Mucosa of stomach (tissue), 1 donor: ENCODE results near the gene CARS2.
"Not testable (repeated sequence)": the region's sequence is repeated elsewhere in the genome, so short reads cannot be mapped to it uniquely, and the experiment has no call there.

Experiments used
- H3K27me3 ChIP-seq: one replicate; pipeline ENCODE4 v1.7.0; 2013; ENCODE audit warnings: mild to moderate bottlenecking, low read length; ENCODE audit not compliant: control insufficient read depth, insufficient read depth
- H3K36me3 ChIP-seq: one replicate; pipeline ENCODE4 v1.7.0; 2013; ENCODE audit warnings: low read length; ENCODE audit not compliant: control insufficient read depth, insufficient read depth
- H3K4me1 ChIP-seq: one replicate; pipeline ENCODE4 v1.7.0; 2013; ENCODE audit warnings: mild to moderate bottlenecking, low read length; ENCODE audit not compliant: control insufficient read depth, insufficient read depth
- H3K4me3 ChIP-seq: one replicate; pipeline ENCODE4 v1.7.0; 2013; ENCODE audit warnings: low read length
- H3K9ac ChIP-seq: one replicate; pipeline ENCODE4 v1.7.0; 2013; ENCODE audit warnings: mild to moderate bottlenecking, low read length, moderate library complexity
- H3K9me3 ChIP-seq: one replicate; pipeline ENCODE4 v1.7.0; 2013; ENCODE audit warnings: mild to moderate bottlenecking, low read length, moderate library complexity; ENCODE audit not compliant: control insufficient read depth
- donor health status: Pancreatic carcinoma.

The CARS2 gene

DNA sequence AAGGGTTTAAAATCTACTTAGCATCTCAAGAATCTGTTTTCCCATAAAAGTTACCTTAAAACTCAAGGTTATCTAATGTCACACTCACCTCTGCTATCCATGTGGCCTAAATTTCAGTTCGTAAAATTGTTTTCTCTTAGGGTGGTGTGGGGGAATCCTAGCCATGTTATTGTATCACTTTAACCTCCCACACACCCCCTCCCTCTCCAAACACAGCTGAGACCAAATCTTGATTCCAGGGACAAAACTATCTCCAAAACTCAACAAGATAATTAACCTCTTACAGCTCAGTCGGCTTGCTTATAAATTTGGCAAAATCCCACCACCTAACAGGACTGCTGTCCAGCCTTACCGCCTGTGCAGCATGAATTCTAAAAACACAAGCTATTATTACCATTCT is 3.8 kb downstream of the CARS2 start:
- Histone ChIP-seq H3K36me3 (peaks cover 11% of the 10 kb centered on the region), H3K4me1 (peaks cover 11% of the 10 kb centered on the region)

GRCh38 chr13:110701061-110701460 is 4.9 kb downstream of the CARS2 start:
- not testable (repeated sequence) for H3K9me3 ChIP-seq, H3K4me1 ChIP-seq, H3K9ac ChIP-seq, H3K4me3 ChIP-seq, H3K27me3 ChIP-seq
- H3K36me3 ChIP-seq, result peaks cover 11% of the 10 kb centered on the region

More for the DNA sequence above, 3.8 kb downstream of the CARS2 start:
- no peak overlapping the region for H3K4me3 ChIP-seq
- H3K27me3 ChIP-seq, result no peaks in the 10 kb centered on the region
- H3K9ac ChIP-seq, result no peak overlapping the region
- no peaks in the 10 kb centered on the region for H3K9me3 ChIP-seq

GRCh38 chr13:110700641-110701040 is 5.3 kb downstream of the CARS2 start:
- Histone ChIP-seq H3K36me3 (peaks cover 11% of the 10 kb centered on the region), H3K4me1 (peaks cover 6% of the 10 kb centered on the region)

DNA sequence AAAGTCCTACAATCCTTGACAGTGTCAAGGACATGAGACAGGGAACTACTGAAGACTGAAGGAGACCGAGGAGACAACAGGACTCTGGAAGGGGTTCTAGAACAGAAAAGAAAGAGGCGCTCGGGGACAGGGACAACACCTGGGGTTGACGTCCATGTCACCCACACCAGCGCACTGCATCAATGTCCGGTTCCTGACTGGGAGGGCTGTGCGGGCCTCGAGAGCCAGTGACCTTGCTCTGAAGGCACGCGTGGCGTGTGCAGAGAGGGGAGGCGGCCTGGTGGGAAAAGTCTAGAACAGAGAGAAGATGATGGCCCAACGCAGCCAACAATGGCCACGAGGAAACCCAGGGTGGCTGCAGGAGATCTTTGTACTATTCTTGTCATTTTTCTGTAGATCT is 5.7 kb downstream of the CARS2 start:
- no peaks in the 10 kb centered on the region for H3K9me3 ChIP-seq
- H3K9ac ChIP-seq, result no peak overlapping the region
- peaks cover 5% of the 10 kb centered on the region for H3K4me1 ChIP-seq
- H3K27me3 ChIP-seq, result no peaks in the 10 kb centered on the region
- H3K36me3 ChIP-seq, result peaks cover 11% of the 10 kb centered on the region
- H3K4me3 ChIP-seq, result no peak overlapping the region

More at GRCh38 chr13:110700641-110701040, 5.3 kb downstream of the CARS2 start:
- Histone ChIP-seq H3K4me3 (no peak overlapping the region), H3K9me3 (no peaks in the 10 kb centered on the region), H3K27me3 (no peaks in the 10 kb centered on the region), H3K9ac (no peak overlapping the region)

- Histone ChIP-seq H3K36me3 (peaks cover 11% of the 10 kb centered on the region), H3K9me3 (no peaks in the 10 kb centered on the region), H3K9ac (no peak overlapping the region), H3K4me3 (no peak overlapping the region), H3K4me1 (no peaks in the 10 kb centered on the region), H3K27me3 (no peaks in the 10 kb centered on the region)
These were observed 6.5 kb downstream of the CARS2 start for GRCh38 chr13:110699148-110700145.

GRCh38 chr13:110698689-110699088 is 7.2 kb downstream of the CARS2 start:
- peaks cover 11% of the 10 kb centered on the region for H3K36me3 ChIP-seq
- H3K9ac ChIP-seq, result no peak overlapping the region
- H3K9me3 ChIP-seq, result no peaks in the 10 kb centered on the region
- no peak overlapping the region for H3K4me3 ChIP-seq
- H3K27me3 ChIP-seq, result no peaks in the 10 kb centered on the region
- H3K4me1 ChIP-seq, result no peaks in the 10 kb centered on the region

GRCh38 chr13:110697842-110698241 is 8.1 kb downstream of the CARS2 start:
- Histone ChIP-seq H3K4me1 (no peaks in the 10 kb centered on the region), H3K4me3 (no peak overlapping the region), H3K9ac (no peak overlapping the region), H3K9me3 (no peaks in the 10 kb centered on the region), H3K27me3 (no peaks in the 10 kb centered on the region), H3K36me3 (peaks cover 11% of the 10 kb centered on the region)

GRCh38 chr13:110696776-110697175 is 9.1 kb downstream of the CARS2 start:
- Histone ChIP-seq H3K9me3 (no peaks in the 10 kb centered on the region), H3K27me3 (no peaks in the 10 kb centered on the region), H3K9ac (no peak overlapping the region), H3K4me1 (no peaks in the 10 kb centered on the region), H3K36me3 (peaks cover 11% of the 10 kb centered on the region), H3K4me3 (no peak overlapping the region)

GRCh38 chr13:110695774-110696173 is 10.1 kb downstream of the CARS2 start:
- not testable (repeated sequence) for H3K4me1 ChIP-seq, H3K9ac ChIP-seq, H3K27me3 ChIP-seq, H3K4me3 ChIP-seq, H3K9me3 ChIP-seq
- H3K36me3 ChIP-seq, result peaks cover 11% of the 10 kb centered on the region

DNA sequence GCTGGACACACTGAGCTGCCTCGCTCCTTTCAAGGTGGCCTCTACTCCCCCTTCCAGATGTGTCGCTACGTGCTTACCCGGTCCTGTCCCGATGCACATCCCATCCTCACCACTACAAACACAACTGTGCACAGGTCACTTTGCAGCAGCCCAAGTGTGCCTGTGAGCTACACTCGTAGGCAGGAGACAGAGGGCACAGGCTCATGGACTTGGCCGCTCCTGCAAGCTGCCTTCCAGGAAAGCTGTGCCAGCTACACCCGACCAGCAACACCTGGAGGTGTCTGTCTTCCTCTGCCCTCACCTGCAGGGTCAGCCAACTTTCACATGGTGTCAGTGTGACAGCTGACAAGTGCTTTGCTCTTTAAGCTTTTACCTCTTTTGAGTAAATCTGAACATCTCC is 15.4 kb downstream of the CARS2 start:
- no peaks in the 10 kb centered on the region for H3K36me3 ChIP-seq
- no peak overlapping the region for H3K4me3 ChIP-seq
- no peak overlapping the region for H3K9ac ChIP-seq
- no peaks in the 10 kb centered on the region for H3K27me3 ChIP-seq
- H3K4me1 ChIP-seq, result no peaks in the 10 kb centered on the region
- no peaks in the 10 kb centered on the region for H3K9me3 ChIP-seq

GRCh38 chr13:110689711-110690110 is 16.2 kb downstream of the CARS2 start:
- H3K4me1 ChIP-seq, result no peaks in the 10 kb centered on the region
- no peaks in the 10 kb centered on the region for H3K9me3 ChIP-seq
- H3K36me3 ChIP-seq, result no peaks in the 10 kb centered on the region

GRCh38 chr13:110689041-110689440 is 16.9 kb downstream of the CARS2 start:
- Histone ChIP-seq H3K4me1 (no peaks in the 10 kb centered on the region), H3K9ac (no peak overlapping the region), H3K9me3 (no peaks in the 10 kb centered on the region), H3K4me3 (no peak overlapping the region), H3K27me3 (no peaks in the 10 kb centered on the region), H3K36me3 (no peaks in the 10 kb centered on the region)

More at GRCh38 chr13:110689711-110690110, 16.2 kb downstream of the CARS2 start:
- Histone ChIP-seq H3K27me3 (no peaks in the 10 kb centered on the region), H3K4me3 (no peak overlapping the region), H3K9ac (no peak overlapping the region)
